Nephron (organoid): Measurements from ENCODE around the gene KRTAP3-1.
"Not testable (repeated sequence)": the region's sequence is repeated elsewhere in the genome, so short reads cannot be mapped to it uniquely, and the experiment has no call there.

Experiments used
- H3K27ac Mint-ChIP-seq, 3 experiments: 2 replicates each; pipeline ENCODE4 v1.8.0; 2020; ENCODE audit warnings: mixed read lengths in 3 of 3, mild to moderate bottlenecking in 2 of 3, moderate library complexity in 1 of 3
- H3K27me3 Mint-ChIP-seq: 2 replicates; pipeline ENCODE4 v1.8.0; 2021; ENCODE audit warnings: low read depth, mild to moderate bottlenecking, moderate library complexity, mixed read lengths
- H3K36me3 Mint-ChIP-seq: 2 replicates; pipeline ENCODE4 v1.8.0; 2020; ENCODE audit warnings: low read depth, mixed read lengths
- H3K4me1 Mint-ChIP-seq: 2 replicates; pipeline ENCODE4 v1.8.0; 2020; ENCODE audit warnings: mixed read lengths
- H3K4me3 Mint-ChIP-seq, 3 experiments: 2 replicates each; pipeline ENCODE4 v1.8.0; 2020; ENCODE audit warnings: mild to moderate bottlenecking in 3 of 3, mixed read lengths in 3 of 3, moderate library complexity in 2 of 3
- H3K9me3 Mint-ChIP-seq: 2 replicates; pipeline ENCODE4 v1.8.0; 2020; ENCODE audit warnings: mixed read lengths
- TF ChIP-seq, protein P1 (sequence below), 3 experiments: fragments of 200-600 bp; sonication (generic); IDR thresholded peaks; one replicate each; pipeline ENCODE4 v1.5.0; 2021; ENCODE audit warnings: antibody characterized with exemption in 3 of 3; ENCODE audit not compliant: unreplicated experiment in 3 of 3

KRTAP3-1 gene

DNA sequence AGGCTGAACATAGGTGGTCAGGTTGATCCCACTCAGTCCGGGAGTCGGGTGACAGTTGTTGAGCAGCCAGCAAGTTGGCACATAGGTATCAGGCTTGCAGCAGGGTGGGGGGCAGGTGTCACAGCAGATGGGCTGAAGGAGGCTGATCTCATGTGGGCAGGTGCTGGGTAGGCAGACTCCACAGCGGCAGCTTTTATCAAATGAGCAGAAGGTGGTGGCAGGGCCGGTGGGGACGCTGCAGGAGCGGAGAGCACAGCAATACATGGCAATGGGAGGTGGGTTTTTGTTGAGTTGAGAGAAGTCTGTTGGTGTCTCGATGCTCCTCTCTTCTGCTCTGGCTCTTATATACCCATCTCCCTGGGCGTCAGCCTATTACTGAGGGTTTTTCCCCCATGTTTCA is at the start of gene KRTAP3-1:
TSS of gene KRTAP3-1 (minus strand) at position 318 of the 400 bp plus-strand sequence. CDS start at position 264, 54 bp downstream.
- H3K9me3 Mint-ChIP-seq, result no peaks in the 10 kb centered on the region
- H3K27ac Mint-ChIP-seq, result no peak within 1 kb of the TSS
- TF ChIP-seq, protein P1, sequence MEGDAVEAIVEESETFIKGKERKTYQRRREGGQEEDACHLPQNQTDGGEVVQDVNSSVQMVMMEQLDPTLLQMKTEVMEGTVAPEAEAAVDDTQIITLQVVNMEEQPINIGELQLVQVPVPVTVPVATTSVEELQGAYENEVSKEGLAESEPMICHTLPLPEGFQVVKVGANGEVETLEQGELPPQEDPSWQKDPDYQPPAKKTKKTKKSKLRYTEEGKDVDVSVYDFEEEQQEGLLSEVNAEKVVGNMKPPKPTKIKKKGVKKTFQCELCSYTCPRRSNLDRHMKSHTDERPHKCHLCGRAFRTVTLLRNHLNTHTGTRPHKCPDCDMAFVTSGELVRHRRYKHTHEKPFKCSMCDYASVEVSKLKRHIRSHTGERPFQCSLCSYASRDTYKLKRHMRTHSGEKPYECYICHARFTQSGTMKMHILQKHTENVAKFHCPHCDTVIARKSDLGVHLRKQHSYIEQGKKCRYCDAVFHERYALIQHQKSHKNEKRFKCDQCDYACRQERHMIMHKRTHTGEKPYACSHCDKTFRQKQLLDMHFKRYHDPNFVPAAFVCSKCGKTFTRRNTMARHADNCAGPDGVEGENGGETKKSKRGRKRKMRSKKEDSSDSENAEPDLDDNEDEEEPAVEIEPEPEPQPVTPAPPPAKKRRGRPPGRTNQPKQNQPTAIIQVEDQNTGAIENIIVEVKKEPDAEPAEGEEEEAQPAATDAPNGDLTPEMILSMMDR (IDR thresholded peaks at IDR 0.05; ENCODE audit: unreplicated experiment in 3 of 3), result no peak
- no peaks in the 10 kb centered on the region for H3K36me3 Mint-ChIP-seq
- peaks cover 27% of the 10 kb centered on the region for H3K4me1 Mint-ChIP-seq
- no peak within 1 kb of the TSS for H3K4me3 Mint-ChIP-seq
- peaks cover 5% of the 10 kb centered on the region for H3K27me3 Mint-ChIP-seq

GRCh38 chr17:41057547-41057946 is 48.6 kb upstream of the KRTAP3-1 start:
- H3K9me3 Mint-ChIP-seq, result peaks cover 4% of the 10 kb centered on the region
- no peak overlapping the region for H3K27ac Mint-ChIP-seq
- TF ChIP-seq, protein P1 (IDR thresholded peaks at IDR 0.05; ENCODE audit: unreplicated experiment in 3 of 3), result no peak
- peaks cover 3% of the 10 kb centered on the region for H3K27me3 Mint-ChIP-seq
- H3K4me3 Mint-ChIP-seq, result no peak overlapping the region
- H3K36me3 Mint-ChIP-seq, result peaks cover 4% of the 10 kb centered on the region
- H3K4me1 Mint-ChIP-seq, result no peaks in the 10 kb centered on the region

GRCh38 chr17:41055130-41055529 is 46.2 kb upstream of the KRTAP3-1 start, which contains the start of gene KRTAP2-2:
TSS of gene KRTAP2-2 (minus strand) at chr17:41055230. CDS start at chr17:41055211, 19 bp downstream.
- peak within 1 kb of the TSS in 1 of 3 experiments; percentile 56 for H3K27ac Mint-ChIP-seq
- H3K9me3 Mint-ChIP-seq, H3K4me1 Mint-ChIP-seq, H3K27me3 Mint-ChIP-seq, H3K4me3 Mint-ChIP-seq, H3K36me3 Mint-ChIP-seq: not testable (repeated sequence)

DNA sequence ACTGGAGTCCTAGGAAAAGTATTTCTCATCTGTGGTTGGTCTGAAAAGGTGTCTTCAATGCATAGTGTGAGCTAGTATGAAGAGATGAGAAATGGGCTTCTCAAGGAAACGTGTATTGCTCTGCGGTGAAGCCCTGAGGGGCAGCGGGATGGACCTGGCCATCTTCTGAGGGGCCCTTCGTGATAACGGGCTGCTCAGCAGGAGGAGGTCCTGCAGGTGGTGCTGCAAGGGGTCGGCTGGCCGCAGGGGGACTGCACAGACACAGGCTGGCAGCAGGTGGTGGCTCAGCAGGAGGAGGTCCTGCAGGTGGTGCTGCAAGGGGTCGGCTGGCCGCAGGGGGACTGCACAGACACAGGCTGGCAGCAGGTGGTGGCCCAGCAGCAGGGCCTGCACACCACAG is 45.6 kb upstream of the KRTAP3-1 start:
- H3K4me3 Mint-ChIP-seq, H3K27me3 Mint-ChIP-seq, H3K9me3 Mint-ChIP-seq, H3K36me3 Mint-ChIP-seq, H3K4me1 Mint-ChIP-seq: not testable (repeated sequence)
- peak overlapping the region in 1 of 3 experiments; percentile 56 for H3K27ac Mint-ChIP-seq

GRCh38 chr17:41054025-41054424 is 45.1 kb upstream of the KRTAP3-1 start:
- Mint-ChIP-seq H3K9me3 (peaks cover 4% of the 10 kb centered on the region), H3K4me1 (no peaks in the 10 kb centered on the region), H3K36me3 (peaks cover 4% of the 10 kb centered on the region), H3K4me3 (no peak overlapping the region), H3K27me3 (peaks cover 3% of the 10 kb centered on the region), H3K27ac (peak overlapping the region in 1 of 3 experiments; percentile 65)
- TF ChIP-seq, protein P1 (IDR thresholded peaks at IDR 0.05; ENCODE audit: unreplicated experiment in 3 of 3), result no peak

- Mint-ChIP-seq H3K36me3 (peaks cover 4% of the 10 kb centered on the region), H3K4me1 (no peaks in the 10 kb centered on the region), H3K27me3 (no peaks in the 10 kb centered on the region), H3K4me3 (no peak overlapping the region), H3K9me3 (peaks cover 4% of the 10 kb centered on the region), H3K27ac (no peak overlapping the region)
- TF ChIP-seq, protein P1 (IDR thresholded peaks at IDR 0.05; ENCODE audit: unreplicated experiment in 3 of 3), result no peak
These were observed 43.6 kb upstream of the KRTAP3-1 start for GRCh38 chr17:41052566-41052965.

GRCh38 chr17:41049110-41049509 is 40.2 kb upstream of the KRTAP3-1 start:
- TF ChIP-seq, protein P1 (IDR thresholded peaks at IDR 0.05; ENCODE audit: unreplicated experiment in 3 of 3), result no peak
- Mint-ChIP-seq H3K4me3 (no peak overlapping the region), H3K9me3 (peaks cover 4% of the 10 kb centered on the region), H3K4me1 (no peaks in the 10 kb centered on the region), H3K27ac (no peak overlapping the region), H3K27me3 (peaks cover 6% of the 10 kb centered on the region), H3K36me3 (peaks cover 4% of the 10 kb centered on the region)
